Liver (tissue), 9 donors: ENCODE data around the gene BLVRA. TPM values are rescaled to one million over a fixed set of nuclear protein-coding genes. Genes with fewer than 3 reads are reported as not detected.
A peak's percentile ranks its signal among the peaks of the same experiment; 100 is the strongest.

ENCODE experiments used
- DNase-seq: peaks from one replicate; pipeline ENCODE4 v3.0.0-alpha.2; 2017; ENCODE audit warnings: low spot score
- H3K27ac ChIP-seq, 2 donors: one replicate each; pipeline ENCODE4 v1.7.0; 2013; ENCODE audit warnings: inconsistent platforms in 2 of 2, low read length in 2 of 2, control low read depth in 1 of 2, low read depth in 1 of 2, mild to moderate bottlenecking in 1 of 2
- H3K27me3 ChIP-seq, 4 donors: one replicate each; pipeline versions ENCODE4 v1.6.1 to v1.7.0; 2013; ENCODE audit warnings: low read length in 3 of 4, inconsistent platforms in 1 of 4, mild to moderate bottlenecking in 1 of 4, moderate library complexity in 1 of 4; ENCODE audit not compliant: control insufficient read depth in 4 of 4, insufficient read depth in 4 of 4
- H3K36me3 ChIP-seq, 4 donors: one replicate each; pipeline versions ENCODE4 v1.6.1 to v1.7.0; 2013; ENCODE audit warnings: low read length in 3 of 4, mild to moderate bottlenecking in 3 of 4, low read depth in 1 of 4, moderate library complexity in 1 of 4; ENCODE audit not compliant: control insufficient read depth in 4 of 4, insufficient read depth in 3 of 4
- H3K4me1 ChIP-seq, 4 donors: one replicate each; pipeline versions ENCODE4 v1.6.1 to v1.7.0; 2013; ENCODE audit warnings: low read length in 3 of 4, mild to moderate bottlenecking in 3 of 4, moderate library complexity in 1 of 4; ENCODE audit not compliant: control insufficient read depth in 4 of 4, insufficient read depth in 4 of 4
- H3K4me3 ChIP-seq, 3 donors: one replicate each; pipeline versions ENCODE4 v1.6.1 to v1.7.0; 2013; ENCODE audit warnings: low read length in 3 of 3, control low read depth in 1 of 3, low read depth in 1 of 3, mild to moderate bottlenecking in 1 of 3
- H3K9ac ChIP-seq, 2 donors: one replicate each; pipeline ENCODE4 v1.7.0; 2013; ENCODE audit warnings: low read length in 2 of 2, mild to moderate bottlenecking in 2 of 2, moderate library complexity in 2 of 2, control low read depth in 1 of 2, low read depth in 1 of 2
- H3K9me3 ChIP-seq, 4 donors: one replicate each; pipeline versions ENCODE4 v1.6.1 to v1.7.0; 2013; ENCODE audit warnings: low read length in 3 of 4; ENCODE audit not compliant: control insufficient read depth in 4 of 4
- EGR1 ChIP-seq, 2 donors: IDR thresholded peaks; 2 replicates each; pipeline ENCODE4 v1.6.1; 2016 to 2018; ENCODE audit warnings: antibody characterized with exemption in 2 of 2, low read depth in 2 of 2
- FOXA1 ChIP-seq: IDR thresholded peaks from 2 replicates; pipeline ENCODE4 v1.6.1; 2016; ENCODE audit warnings: antibody characterized with exemption
- FOXA2 ChIP-seq: IDR thresholded peaks from 2 replicates; pipeline ENCODE4 v1.6.1; 2016; ENCODE audit warnings: antibody characterized with exemption
- GABPA ChIP-seq, 2 donors: IDR thresholded peaks in 1 of 2; conservative IDR thresholded peaks in 1 of 2; 2 replicates each; pipeline ENCODE4 v1.6.1; 2016; ENCODE audit warnings: antibody characterized with exemption in 2 of 2, mild to moderate bottlenecking in 1 of 2, moderate library complexity in 1 of 2
- HNF4A ChIP-seq, 2 donors: conservative IDR thresholded peaks; 2 replicates each; pipeline ENCODE4 v1.6.1; 2016; ENCODE audit warnings: antibody characterized with exemption in 2 of 2, mild to moderate bottlenecking in 2 of 2
- HNF4G ChIP-seq: IDR thresholded peaks from 2 replicates; pipeline ENCODE4 v1.6.1; 2016; ENCODE audit warnings: antibody characterized with exemption
- JUND ChIP-seq, 2 donors: IDR thresholded peaks; 2 replicates each; pipeline ENCODE4 v1.6.1; 2016; ENCODE audit warnings: antibody characterized with exemption in 2 of 2
- NR2F2 ChIP-seq: IDR thresholded peaks from 2 replicates; pipeline ENCODE4 v1.6.1; 2016; ENCODE audit warnings: antibody characterized with exemption
- RAD21 ChIP-seq, 2 donors: IDR thresholded peaks; 2 replicates each; pipeline ENCODE4 v1.6.1; 2016; ENCODE audit warnings: antibody characterized with exemption in 2 of 2, mild to moderate bottlenecking in 2 of 2
- RXRA ChIP-seq, 2 donors: IDR thresholded peaks; 2 replicates each; pipeline ENCODE4 v1.6.1; 2017 to 2018; ENCODE audit warnings: antibody characterized with exemption in 2 of 2, mild to moderate bottlenecking in 1 of 2
- SP1 ChIP-seq: IDR thresholded peaks from 2 replicates; pipeline ENCODE4 v1.6.1; 2018; ENCODE audit warnings: antibody characterized with exemption, mild to moderate bottlenecking
- TAF1 ChIP-seq: conservative IDR thresholded peaks from 2 replicates; pipeline ENCODE4 v1.6.1; 2016; ENCODE audit warnings: antibody characterized with exemption, mild to moderate bottlenecking
- YY1 ChIP-seq: IDR thresholded peaks from 2 replicates; pipeline ENCODE4 v1.6.1; 2016; ENCODE audit warnings: antibody characterized with exemption, mild to moderate bottlenecking
- WGBS: extraction: QIAGEN DNeasy Blood & Tissue Kit; methylation state at CpG from one replicate; pipeline ENCODE4 v1.1.7; 2013; 5-methylcytosine and 5-hydroxymethylcytosine counted together
- polyA plus RNA-seq, 2 donors: library from polyadenylated mRNA; stranded (reverse) in 1 of 2; unstranded in 1 of 2; fragments of 200-250 nt in 1 of 2; fragments of >200 nt in 1 of 2; fragmentation: Nextera tagmentation in 1 of 2; extraction: Ambion mirVana in 1 of 2; gene quantifications; one replicate each; pipeline versions ENCODE4 v1.2.1 to v1.2.3, GENCODE V29; 2013 to 2015
- total RNA-seq, 2 donors: library from RNA; depleted of rRNA; stranded (reverse); fragments of >200 nt; gene quantifications; one replicate each; pipeline ENCODE4 v1.2.3, GENCODE V29; 2014
- TF ChIP-seq, protein P1 (sequence below): IDR thresholded peaks from 2 replicates; pipeline ENCODE4 v1.6.1; 2016; ENCODE audit warnings: antibody characterized with exemption
- TF ChIP-seq, protein P2 (sequence below): IDR thresholded peaks from 2 replicates; pipeline ENCODE4 v1.6.1; 2016; ENCODE audit warnings: antibody characterized with exemption
- TF ChIP-seq, protein P3 (sequence below): fragments of 150-350 bp; IDR thresholded peaks from 2 replicates; pipeline ENCODE4 v1.5.1; 2017; ENCODE audit warnings: improper control_type of control experiment, low read depth, low read length; ENCODE audit not compliant: missing input control
- TF ChIP-seq, protein P4 (sequence below): IDR thresholded peaks from 2 replicates; pipeline ENCODE4 v1.6.1; 2016; ENCODE audit warnings: antibody characterized with exemption, mild to moderate bottlenecking
- TF ChIP-seq, protein P5 (sequence below): IDR thresholded peaks from 2 replicates; pipeline ENCODE4 v1.6.1; 2016; ENCODE audit warnings: antibody characterized with exemption
- donor health status: healthy.
- donor health status: healthy.
- donor health status: healthy.
- donor health status: healthy.
- donor health status: healthy.

Gene BLVRA
- total and polyA plus RNA-seq, 4 donors = 5.1 to 23.5 (median 6.8) TPM

DNA sequence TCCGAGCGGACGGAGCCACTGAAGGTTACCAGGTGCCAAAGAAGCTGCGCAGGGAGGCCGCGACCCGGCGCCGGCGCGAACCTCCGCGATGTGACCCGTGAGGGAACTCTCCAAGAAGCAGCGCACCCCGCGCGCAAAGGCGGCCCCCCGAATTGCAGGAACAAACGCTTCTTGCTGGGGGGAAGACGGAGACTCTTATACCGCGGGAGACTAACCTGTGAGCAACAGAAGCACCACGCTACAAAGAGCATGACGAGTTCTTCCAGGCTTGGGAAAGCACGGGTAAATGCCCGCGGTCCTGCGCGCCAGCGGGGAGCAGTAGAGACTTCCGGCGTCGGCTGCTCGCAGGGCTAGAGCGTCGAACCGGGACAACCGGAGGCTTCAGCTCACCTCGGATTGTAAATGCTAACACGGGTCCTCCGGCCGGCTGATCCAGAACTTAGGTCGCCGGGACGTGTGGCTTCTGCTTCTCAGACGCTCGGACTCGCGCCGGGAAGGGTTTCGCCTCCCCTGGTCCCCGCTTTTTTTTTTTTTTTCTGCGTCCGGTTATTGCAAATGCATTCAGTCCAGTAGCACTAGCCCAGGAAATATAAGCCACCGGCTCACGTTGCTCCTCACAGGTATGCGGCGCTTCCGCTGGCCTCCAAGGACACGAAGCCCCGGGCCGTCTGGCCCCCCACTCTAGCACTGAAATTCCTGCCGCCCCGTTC lies 29.1 kb upstream of the BLVRA start, which contains the start of gene COA1:
Gene COA1 (minus strand): TSS at position 310 of the 710 bp plus-strand sequence. CDS start 80,909 bp downstream, outside the sequence.
- peak within 1 kb of the TSS; percentile 24 to 88 for H3K27ac ChIP-seq
- under 1% methylated on average over 66 of the region's 66 CpGs for WGBS
- H3K4me1 ChIP-seq = peaks cover 0 to 13% (median 7%) of the 10 kb centered on the region in 4 donors

More for the DNA sequence above, 29.1 kb upstream of the BLVRA start, which contains the start of gene COA1:
- H3K36me3 ChIP-seq = no peaks in the 10 kb centered on the region
- no peaks in the 10 kb centered on the region for H3K27me3 ChIP-seq
- no peaks in the 10 kb centered on the region for H3K9me3 ChIP-seq
- H3K9ac ChIP-seq = peak within 1 kb of the TSS; percentile 83 to 94
- H3K4me3 ChIP-seq = peak within 1 kb of the TSS; percentile 58 to 99 (median 74)
- peak; percentile 87 for DNase-seq
- TF ChIP-seq GABPA (IDR thresholded peaks at IDR 0.05 in 1 of 2, conservative IDR thresholded peaks at IDR 0.05 in 1 of 2) (peak; percentile 77 to 93), FOXA2 (no peak), EGR1 (IDR thresholded peaks at IDR 0.05; ENCODE audit: low read depth in 2 of 2) (no peak), HNF4G (no peak), FOXA1 (no peak), JUND (IDR thresholded peaks at IDR 0.05) (peak; percentile 12 to 27), YY1 (peak; percentile 61), RAD21 (IDR thresholded peaks at IDR 0.05) (peak; percentile 45 to 52), TAF1 (peak; percentile 92), NR2F2 (peak; percentile 66), SP1 (peak; percentile 51), HNF4A (conservative IDR thresholded peaks at IDR 0.05) (peak; percentile 17 to 18), RXRA (IDR thresholded peaks at IDR 0.05) (peak; percentile 49 to 57)
- TF ChIP-seq, protein P1, sequence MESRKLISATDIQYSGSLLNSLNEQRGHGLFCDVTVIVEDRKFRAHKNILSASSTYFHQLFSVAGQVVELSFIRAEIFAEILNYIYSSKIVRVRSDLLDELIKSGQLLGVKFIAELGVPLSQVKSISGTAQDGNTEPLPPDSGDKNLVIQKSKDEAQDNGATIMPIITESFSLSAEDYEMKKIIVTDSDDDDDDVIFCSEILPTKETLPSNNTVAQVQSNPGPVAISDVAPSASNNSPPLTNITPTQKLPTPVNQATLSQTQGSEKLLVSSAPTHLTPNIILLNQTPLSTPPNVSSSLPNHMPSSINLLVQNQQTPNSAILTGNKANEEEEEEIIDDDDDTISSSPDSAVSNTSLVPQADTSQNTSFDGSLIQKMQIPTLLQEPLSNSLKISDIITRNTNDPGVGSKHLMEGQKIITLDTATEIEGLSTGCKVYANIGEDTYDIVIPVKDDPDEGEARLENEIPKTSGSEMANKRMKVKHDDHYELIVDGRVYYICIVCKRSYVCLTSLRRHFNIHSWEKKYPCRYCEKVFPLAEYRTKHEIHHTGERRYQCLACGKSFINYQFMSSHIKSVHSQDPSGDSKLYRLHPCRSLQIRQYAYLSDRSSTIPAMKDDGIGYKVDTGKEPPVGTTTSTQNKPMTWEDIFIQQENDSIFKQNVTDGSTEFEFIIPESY = peak; percentile 44
- TF ChIP-seq, protein P2, sequence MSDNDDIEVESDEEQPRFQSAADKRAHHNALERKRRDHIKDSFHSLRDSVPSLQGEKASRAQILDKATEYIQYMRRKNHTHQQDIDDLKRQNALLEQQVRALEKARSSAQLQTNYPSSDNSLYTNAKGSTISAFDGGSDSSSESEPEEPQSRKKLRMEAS = peak; percentile 68
- TF ChIP-seq, protein P3, sequence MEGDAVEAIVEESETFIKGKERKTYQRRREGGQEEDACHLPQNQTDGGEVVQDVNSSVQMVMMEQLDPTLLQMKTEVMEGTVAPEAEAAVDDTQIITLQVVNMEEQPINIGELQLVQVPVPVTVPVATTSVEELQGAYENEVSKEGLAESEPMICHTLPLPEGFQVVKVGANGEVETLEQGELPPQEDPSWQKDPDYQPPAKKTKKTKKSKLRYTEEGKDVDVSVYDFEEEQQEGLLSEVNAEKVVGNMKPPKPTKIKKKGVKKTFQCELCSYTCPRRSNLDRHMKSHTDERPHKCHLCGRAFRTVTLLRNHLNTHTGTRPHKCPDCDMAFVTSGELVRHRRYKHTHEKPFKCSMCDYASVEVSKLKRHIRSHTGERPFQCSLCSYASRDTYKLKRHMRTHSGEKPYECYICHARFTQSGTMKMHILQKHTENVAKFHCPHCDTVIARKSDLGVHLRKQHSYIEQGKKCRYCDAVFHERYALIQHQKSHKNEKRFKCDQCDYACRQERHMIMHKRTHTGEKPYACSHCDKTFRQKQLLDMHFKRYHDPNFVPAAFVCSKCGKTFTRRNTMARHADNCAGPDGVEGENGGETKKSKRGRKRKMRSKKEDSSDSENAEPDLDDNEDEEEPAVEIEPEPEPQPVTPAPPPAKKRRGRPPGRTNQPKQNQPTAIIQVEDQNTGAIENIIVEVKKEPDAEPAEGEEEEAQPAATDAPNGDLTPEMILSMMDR = no peak
- TF ChIP-seq, protein P4, sequence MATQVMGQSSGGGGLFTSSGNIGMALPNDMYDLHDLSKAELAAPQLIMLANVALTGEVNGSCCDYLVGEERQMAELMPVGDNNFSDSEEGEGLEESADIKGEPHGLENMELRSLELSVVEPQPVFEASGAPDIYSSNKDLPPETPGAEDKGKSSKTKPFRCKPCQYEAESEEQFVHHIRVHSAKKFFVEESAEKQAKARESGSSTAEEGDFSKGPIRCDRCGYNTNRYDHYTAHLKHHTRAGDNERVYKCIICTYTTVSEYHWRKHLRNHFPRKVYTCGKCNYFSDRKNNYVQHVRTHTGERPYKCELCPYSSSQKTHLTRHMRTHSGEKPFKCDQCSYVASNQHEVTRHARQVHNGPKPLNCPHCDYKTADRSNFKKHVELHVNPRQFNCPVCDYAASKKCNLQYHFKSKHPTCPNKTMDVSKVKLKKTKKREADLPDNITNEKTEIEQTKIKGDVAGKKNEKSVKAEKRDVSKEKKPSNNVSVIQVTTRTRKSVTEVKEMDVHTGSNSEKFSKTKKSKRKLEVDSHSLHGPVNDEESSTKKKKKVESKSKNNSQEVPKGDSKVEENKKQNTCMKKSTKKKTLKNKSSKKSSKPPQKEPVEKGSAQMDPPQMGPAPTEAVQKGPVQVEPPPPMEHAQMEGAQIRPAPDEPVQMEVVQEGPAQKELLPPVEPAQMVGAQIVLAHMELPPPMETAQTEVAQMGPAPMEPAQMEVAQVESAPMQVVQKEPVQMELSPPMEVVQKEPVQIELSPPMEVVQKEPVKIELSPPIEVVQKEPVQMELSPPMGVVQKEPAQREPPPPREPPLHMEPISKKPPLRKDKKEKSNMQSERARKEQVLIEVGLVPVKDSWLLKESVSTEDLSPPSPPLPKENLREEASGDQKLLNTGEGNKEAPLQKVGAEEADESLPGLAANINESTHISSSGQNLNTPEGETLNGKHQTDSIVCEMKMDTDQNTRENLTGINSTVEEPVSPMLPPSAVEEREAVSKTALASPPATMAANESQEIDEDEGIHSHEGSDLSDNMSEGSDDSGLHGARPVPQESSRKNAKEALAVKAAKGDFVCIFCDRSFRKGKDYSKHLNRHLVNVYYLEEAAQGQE = peak; percentile 46
- TF ChIP-seq, protein P5, sequence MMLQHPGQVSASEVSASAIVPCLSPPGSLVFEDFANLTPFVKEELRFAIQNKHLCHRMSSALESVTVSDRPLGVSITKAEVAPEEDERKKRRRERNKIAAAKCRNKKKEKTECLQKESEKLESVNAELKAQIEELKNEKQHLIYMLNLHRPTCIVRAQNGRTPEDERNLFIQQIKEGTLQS = no peak
